GM13977 (cell line): Measurements from ENCODE around the gene LPP.

Experiments
- DNase-seq: peaks from one replicate; pipeline ENCODE4 v3.0.0; 2012; ENCODE audit warnings: low spot score
- in situ Hi-C: fragments of 300-500 bp; cut with MboI; formaldehyde crosslinking; loops from one replicate; pipeline ENCODE4 v1.12.0; 2022; ENCODE audit warnings: low sequenced_read_pairs, low pct_unique_long_range_greater_than_20kb, mixed read lengths, inconsistent platforms; ENCODE audit not compliant: unreplicated experiment
- TF ChIP-seq, protein P1 (sequence below): IDR thresholded peaks from 2 replicates; pipeline ENCODE4 v1.5.1; 2012; ENCODE audit warnings: mild to moderate bottlenecking, control low read depth; ENCODE audit not compliant: insufficient read depth; ENCODE audit errors: extremely low read depth, missing control alignments

Gene LPP

DNA sequence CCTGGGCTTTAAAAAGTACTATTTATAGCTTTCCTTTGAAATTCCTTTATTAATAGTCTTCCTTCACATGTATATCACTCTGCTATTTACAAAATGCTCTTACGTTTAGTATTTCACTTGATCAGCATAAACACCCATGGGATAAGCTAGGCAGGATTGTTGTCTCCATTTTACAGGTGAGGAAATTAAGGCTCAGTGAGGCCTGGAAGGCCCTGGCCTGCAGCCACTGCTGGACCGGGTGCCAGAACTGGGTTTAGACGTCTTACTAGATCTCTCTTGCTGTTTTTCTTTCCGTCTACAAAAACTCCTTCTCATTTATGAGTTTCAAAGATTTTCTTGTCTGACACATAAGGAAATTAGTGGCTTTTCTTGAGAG is 236.4 kb downstream of the LPP start:
- TF ChIP-seq, protein P1, sequence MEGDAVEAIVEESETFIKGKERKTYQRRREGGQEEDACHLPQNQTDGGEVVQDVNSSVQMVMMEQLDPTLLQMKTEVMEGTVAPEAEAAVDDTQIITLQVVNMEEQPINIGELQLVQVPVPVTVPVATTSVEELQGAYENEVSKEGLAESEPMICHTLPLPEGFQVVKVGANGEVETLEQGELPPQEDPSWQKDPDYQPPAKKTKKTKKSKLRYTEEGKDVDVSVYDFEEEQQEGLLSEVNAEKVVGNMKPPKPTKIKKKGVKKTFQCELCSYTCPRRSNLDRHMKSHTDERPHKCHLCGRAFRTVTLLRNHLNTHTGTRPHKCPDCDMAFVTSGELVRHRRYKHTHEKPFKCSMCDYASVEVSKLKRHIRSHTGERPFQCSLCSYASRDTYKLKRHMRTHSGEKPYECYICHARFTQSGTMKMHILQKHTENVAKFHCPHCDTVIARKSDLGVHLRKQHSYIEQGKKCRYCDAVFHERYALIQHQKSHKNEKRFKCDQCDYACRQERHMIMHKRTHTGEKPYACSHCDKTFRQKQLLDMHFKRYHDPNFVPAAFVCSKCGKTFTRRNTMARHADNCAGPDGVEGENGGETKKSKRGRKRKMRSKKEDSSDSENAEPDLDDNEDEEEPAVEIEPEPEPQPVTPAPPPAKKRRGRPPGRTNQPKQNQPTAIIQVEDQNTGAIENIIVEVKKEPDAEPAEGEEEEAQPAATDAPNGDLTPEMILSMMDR: no peak
- DNase-seq: no peak
- in situ Hi-C loops: no loop called here

- no peak for DNase-seq
- TF ChIP-seq, protein P1: no peak
- in situ Hi-C loops: no loop called here
Observed at GRCh38 chr3:188390775-188391443, 237.0 kb downstream of the LPP start.

DNA sequence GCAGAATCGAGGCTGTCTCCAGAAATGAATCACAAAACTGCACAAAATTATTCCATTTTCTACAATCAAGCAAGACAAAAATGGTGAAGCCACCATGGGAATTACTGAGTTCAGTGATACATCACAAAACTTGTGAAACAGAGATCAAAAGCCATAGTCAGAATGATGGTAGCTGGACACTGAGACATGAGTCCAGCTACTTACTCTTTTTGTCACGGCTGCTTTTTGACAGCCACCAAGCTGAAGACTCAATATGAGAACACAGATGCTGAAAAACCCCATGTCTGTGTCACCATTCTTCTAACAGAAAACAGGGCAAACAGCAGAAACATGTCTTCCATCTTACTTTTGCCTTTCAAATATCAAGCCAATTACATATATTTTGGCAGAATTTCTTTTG is 237.6 kb downstream of the LPP start:
- no peak for DNase-seq
- in situ Hi-C loops: no loop called here
- TF ChIP-seq, protein P1: no peak

- no peak for DNase-seq
- in situ Hi-C loops: no loop called here
- TF ChIP-seq, protein P1: no peak
Observed at GRCh38 chr3:188392076-188392475, 238.1 kb downstream of the LPP start.

GRCh38 chr3:188394623-188395022 is 240.7 kb downstream of the LPP start:
- in situ Hi-C loops: no loop called here
- no peak for DNase-seq

GRCh38 chr3:188396251-188396650 is 242.3 kb downstream of the LPP start:
- TF ChIP-seq, protein P1: no peak
- no peak for DNase-seq
- in situ Hi-C loops: no loop called here

More at GRCh38 chr3:188394623-188395022, 240.7 kb downstream of the LPP start:
- TF ChIP-seq, protein P1: no peak
